Neural cell (in vitro differentiated cells): ENCODE data around the gene DNAH8. TPM values are rescaled to one million over a fixed set of nuclear protein-coding genes. Genes with fewer than 3 reads are reported as not detected.

Experiments
- H2AFZ ChIP-seq: fragments of 200-600, 300-800 bp; sonication (generic), shearing (Covaris generic); 2 replicates; pipeline ENCODE4 v1.6.0; 2014; ENCODE audit warnings: low read depth, mild to moderate bottlenecking, antibody characterized with exemption, low read length, moderate library complexity
- H3F3A ChIP-seq: fragments of 200-600 bp; shearing (Covaris generic); 2 replicates; pipeline ENCODE4 v1.6.1; 2016; ENCODE audit warnings: mild to moderate bottlenecking, moderate library complexity, mixed read lengths, antibody characterized with exemption, low read length; ENCODE audit not compliant: insufficient read depth, poor library complexity, severe bottlenecking
- H3K27ac ChIP-seq: fragments of 200-600, 300-800 bp; sonication (generic), shearing (Covaris generic); 2 replicates; pipeline ENCODE4 v1.5.1; 2014; ENCODE audit warnings: mild to moderate bottlenecking, low read length, moderate library complexity
- H3K27me3 ChIP-seq: fragments of 300-800, 200-600 bp; sonication (generic), shearing (Covaris generic); 2 replicates; pipeline ENCODE4 v1.6.0; 2014; ENCODE audit warnings: mild to moderate bottlenecking, low read depth, low read length, moderate library complexity; ENCODE audit not compliant: insufficient read depth
- H3K36me3 ChIP-seq: fragments of 300-800, 200-600 bp; sonication (generic), shearing (Covaris generic); 2 replicates; pipeline ENCODE4 v1.5.1; 2014; ENCODE audit warnings: mild to moderate bottlenecking, antibody characterized with exemption, low read length, moderate library complexity; ENCODE audit not compliant: insufficient read depth
- H3K4me2 ChIP-seq: fragments of 300-800, 200-600 bp; sonication (generic), shearing (Covaris generic); 2 replicates; pipeline ENCODE4 v1.6.0; 2014; ENCODE audit warnings: mild to moderate bottlenecking, low read length
- H3K4me3 ChIP-seq: fragments of 300-800, 200-600 bp; sonication (generic), shearing (Covaris generic); 2 replicates; pipeline ENCODE4 v1.5.1; 2014; ENCODE audit warnings: mild to moderate bottlenecking, low read length, moderate library complexity
- H3K79me2 ChIP-seq: fragments of 200-600 bp; shearing (Covaris generic); replicated peaks from 2 replicates; pipeline ENCODE4 v1.6.0; 2014; ENCODE audit warnings: mild to moderate bottlenecking, low read length, moderate library complexity; ENCODE audit not compliant: insufficient read depth
- H3K9ac ChIP-seq: fragments of 300-800, 200-600 bp; sonication (generic), shearing (Covaris generic); 2 replicates; pipeline ENCODE4 v1.6.1; 2016; ENCODE audit warnings: mild to moderate bottlenecking, low read length, mixed read lengths
- H3K9me2 ChIP-seq: fragments of 200-600 bp; shearing (Covaris generic); 2 replicates; pipeline ENCODE4 v1.6.1; 2016; ENCODE audit warnings: mild to moderate bottlenecking, low read length, mixed read lengths; ENCODE audit not compliant: insufficient read depth
- H3K9me3 ChIP-seq: fragments of 200-600, 300-800 bp; sonication (generic), shearing (Covaris generic); 2 replicates; pipeline ENCODE4 v1.6.1; 2016; ENCODE audit warnings: mild to moderate bottlenecking, mixed run types, low read length, moderate library complexity, mixed read lengths
- H4K20me1 ChIP-seq: fragments of 200-600 bp; shearing (Covaris generic); 2 replicates; pipeline ENCODE4 v1.6.1; 2016; ENCODE audit warnings: mild to moderate bottlenecking, mixed run types; ENCODE audit not compliant: insufficient read depth
- CTCF ChIP-seq: fragments of 450-650 bp; IDR thresholded peaks from 2 replicates; pipeline ENCODE4 v1.5.1; 2014; ENCODE audit warnings: antibody characterized with exemption, mild to moderate bottlenecking, moderate library complexity; ENCODE audit not compliant: poor library complexity, severe bottlenecking
- EP300 ChIP-seq: fragments of 450-650 bp; conservative IDR thresholded peaks from 2 replicates; pipeline ENCODE4 v1.6.1; 2014; ENCODE audit warnings: antibody characterized with exemption, mild to moderate bottlenecking, moderate library complexity; ENCODE audit not compliant: poor library complexity, severe bottlenecking
- EZH2 ChIP-seq: fragments of 200-600, 300-800 bp; shearing (Covaris generic), sonication (generic); IDR thresholded peaks from 2 replicates; pipeline ENCODE4 v1.6.1; 2014; ENCODE audit warnings: antibody characterized with exemption, low read length, borderline replicate concordance, mild to moderate bottlenecking; ENCODE audit not compliant: insufficient read depth, poor library complexity, severe bottlenecking
- MXI1 ChIP-seq: fragments of 450-650 bp; conservative IDR thresholded peaks from 2 replicates; pipeline ENCODE4 v1.6.1; 2014; ENCODE audit warnings: antibody characterized with exemption, mild to moderate bottlenecking; ENCODE audit not compliant: poor library complexity, severe bottlenecking
- POLR2AphosphoS5 ChIP-seq: IDR thresholded peaks from 2 replicates; pipeline ENCODE4 v1.6.1; 2012
- RAD21 ChIP-seq: fragments of 450-650 bp; conservative IDR thresholded peaks from 2 replicates; pipeline ENCODE4 v1.6.1; 2014; ENCODE audit warnings: antibody characterized with exemption, mild to moderate bottlenecking, moderate library complexity
- REST ChIP-seq: IDR thresholded peaks from 2 replicates; pipeline ENCODE4 v1.6.1; 2012; ENCODE audit warnings: borderline replicate concordance
- SMC3 ChIP-seq: fragments of 450-650 bp; conservative IDR thresholded peaks from 2 replicates; pipeline ENCODE4 v1.6.1; 2014; ENCODE audit warnings: antibody characterized with exemption, mild to moderate bottlenecking, moderate library complexity; ENCODE audit not compliant: poor library complexity
- TAF1 ChIP-seq: IDR thresholded peaks from 2 replicates; pipeline ENCODE4 v1.6.1; 2012; ENCODE audit warnings: low read depth
- polyA plus RNA-seq: library from polyadenylated mRNA; depleted of rRNA; stranded (reverse); fragments of >200 nt; gene quantifications from 2 replicates; pipeline ENCODE4 v1.2.3, GENCODE V29; 2014

DNAH8 gene
- polyA plus RNA-seq, 1 donor from 2014 or later = 0.07 TPM

GRCh38 chr6:39072830-39073229, 357.7 kb downstream of the DNAH8 start:
- TF ChIP-seq REST (no peak), POLR2AphosphoS5 (no peak), SMC3 (no peak), CTCF (no peak), MXI1 (no peak), RAD21 (no peak), TAF1 (no peak), EZH2 (no peak), EP300 (no peak)
- H3K4me2 ChIP-seq = no peak overlapping the region

GRCh38 chr6:39073471-39074355, 358.6 kb downstream of the DNAH8 start:
- no peaks in the 10 kb centered on the region for H3F3A ChIP-seq
- no peaks in the 10 kb centered on the region for H3K27me3 ChIP-seq
- no peaks in the 10 kb centered on the region for H4K20me1 ChIP-seq
- H2AFZ ChIP-seq = no peak overlapping the region
- no peak overlapping the region for H3K4me2 ChIP-seq
- no peaks in the 10 kb centered on the region for H3K36me3 ChIP-seq
- H3K9ac ChIP-seq = no peak overlapping the region
- H3K9me2 ChIP-seq = no peaks in the 10 kb centered on the region
- TF ChIP-seq TAF1 (no peak), REST (no peak), SMC3 (no peak)
- no peaks in the 10 kb centered on the region for H3K79me2 ChIP-seq
- H3K9me3 ChIP-seq = peaks cover 5% of the 10 kb centered on the region
- H3K4me3 ChIP-seq = no peak overlapping the region
- no peak overlapping the region for H3K27ac ChIP-seq

More at GRCh38 chr6:39072830-39073229, 357.7 kb downstream of the DNAH8 start:
- H3F3A ChIP-seq = no peaks in the 10 kb centered on the region
- no peak overlapping the region for H3K27ac ChIP-seq
- no peak overlapping the region for H2AFZ ChIP-seq
- H3K9me2 ChIP-seq = no peaks in the 10 kb centered on the region
- no peaks in the 10 kb centered on the region for H3K79me2 ChIP-seq
- H3K9me3 ChIP-seq = peaks cover 5% of the 10 kb centered on the region
- no peaks in the 10 kb centered on the region for H3K27me3 ChIP-seq
- no peak overlapping the region for H3K4me3 ChIP-seq
- H3K9ac ChIP-seq = no peak overlapping the region
- no peaks in the 10 kb centered on the region for H3K36me3 ChIP-seq
- no peaks in the 10 kb centered on the region for H4K20me1 ChIP-seq
